Smooth muscle cell (in vitro differentiated cells): ENCODE results near the gene MRPS11. TPM values are rescaled to one million over a fixed set of nuclear protein-coding genes. Genes with fewer than 3 reads are reported as not detected.

Experiments used
- DNase-seq: peaks from one replicate; lab custom pipeline; 2025; ENCODE audit not compliant: unreplicated experiment; lab: John Stamatoyannopoulos, UW
- H2AFZ ChIP-seq: fragments of 200-600 bp; sonication (generic); 2 replicates; pipeline ENCODE4 v1.6.0; 2016; ENCODE audit warnings: antibody characterized with exemption, low read depth, mild to moderate bottlenecking
- H3F3A ChIP-seq: fragments of 200-600 bp; sonication (generic); 2 replicates; pipeline ENCODE4 v1.6.0; 2017; ENCODE audit warnings: antibody characterized with exemption, low read depth
- H3K27ac ChIP-seq: fragments of 200-600 bp; sonication (generic); 2 replicates; pipeline ENCODE4 v1.5.1; 2016; ENCODE audit warnings: low read depth, mild to moderate bottlenecking
- H3K27me3 ChIP-seq: fragments of 200-600 bp; sonication (generic); 2 replicates; pipeline ENCODE4 v1.6.1; 2016; ENCODE audit warnings: low read depth, mild to moderate bottlenecking
- H3K36me3 ChIP-seq: fragments of 200-600 bp; sonication (generic); 2 replicates; pipeline ENCODE4 v1.5.1; 2016; ENCODE audit warnings: low read depth
- H3K4me1 ChIP-seq: fragments of 200-600 bp; sonication (generic); 2 replicates; pipeline ENCODE4 v1.5.1; 2016; ENCODE audit warnings: low read depth
- H3K4me2 ChIP-seq: fragments of 200-600 bp; sonication (generic); 2 replicates; pipeline ENCODE4 v1.6.0; 2016; ENCODE audit warnings: mild to moderate bottlenecking
- H3K4me3 ChIP-seq: fragments of 200-600 bp; sonication (generic); 2 replicates; pipeline ENCODE4 v1.5.1; 2016; ENCODE audit warnings: mild to moderate bottlenecking
- H3K79me2 ChIP-seq: fragments of 200-600 bp; sonication (generic); 2 replicates; pipeline ENCODE4 v1.6.0; 2016; ENCODE audit warnings: low read depth, mild to moderate bottlenecking
- H3K9ac ChIP-seq: fragments of 200-600 bp; sonication (generic); 2 replicates; pipeline ENCODE4 v1.6.0; 2016; ENCODE audit warnings: low read depth
- H3K9me3 ChIP-seq: fragments of 200-600 bp; sonication (generic); replicated peaks from 2 replicates; pipeline ENCODE4 v1.5.1; 2016; ENCODE audit warnings: low read depth
- H4K20me1 ChIP-seq: fragments of 200-600 bp; sonication (generic); 2 replicates; pipeline ENCODE4 v1.6.0; 2016; ENCODE audit warnings: low read depth
- CTCF ChIP-seq: fragments of 200-600 bp; sonication (generic); IDR thresholded peaks from 2 replicates; pipeline ENCODE4 v1.5.1; 2017; ENCODE audit warnings: borderline replicate concordance, mild to moderate bottlenecking, antibody characterized with exemption; ENCODE audit not compliant: insufficient read depth, poor library complexity, severe bottlenecking
- WGBS: methylation state at CpG from one replicate; pipeline ENCODE4 v1.1.7; 2016; ENCODE audit warnings: low lambda C conversion rate; 5-methylcytosine and 5-hydroxymethylcytosine counted together
- polyA plus RNA-seq: library from polyadenylated mRNA; unstranded; fragments of >200 nt; fragmentation: Nextera tagmentation; extraction: Ambion mirVana; gene quantifications from 2 replicates; pipeline ENCODE4 v1.2.1, GENCODE V29; 2016
- total RNA-seq: library from RNA; depleted of rRNA; stranded (reverse); fragments of >200 nt; gene quantifications from 2 replicates; pipeline ENCODE4 v1.2.3, GENCODE V29; 2014

The MRPS11 gene
- total and polyA plus RNA-seq, 2 experiments from 2014 or later, result 39.1 to 69.1 TPM

GRCh38 chr15:88477126-88477525 lies 9.6 kb downstream of the MRPS11 start:
- Histone ChIP-seq H3K27ac (no peak overlapping the region), H3K9ac (no peak overlapping the region), H3K36me3 (no peaks in the 10 kb centered on the region), H3K4me2 (no peak overlapping the region), H3K4me1 (no peaks in the 10 kb centered on the region), H4K20me1 (no peaks in the 10 kb centered on the region), H3K27me3 (no peaks in the 10 kb centered on the region), H3K4me3 (no peak overlapping the region), H3K9me3 (no peaks in the 10 kb centered on the region), H3F3A (no peaks in the 10 kb centered on the region), H3K79me2 (no peaks in the 10 kb centered on the region), H2AFZ (no peak overlapping the region)
- no peak for DNase-seq
- no peak for TF ChIP-seq CTCF
- 95% methylated on average over 7 of the region's 7 CpGs for WGBS

GRCh38 chr15:88477904-88478303 lies 10.4 kb downstream of the MRPS11 start:
- DNase-seq, result no peak
- Histone ChIP-seq H3K4me2 (no peak overlapping the region), H3K27me3 (no peaks in the 10 kb centered on the region), H3K27ac (no peak overlapping the region), H3K9me3 (no peaks in the 10 kb centered on the region), H3K36me3 (no peaks in the 10 kb centered on the region), H3K4me1 (no peaks in the 10 kb centered on the region), H4K20me1 (no peaks in the 10 kb centered on the region), H3K9ac (no peak overlapping the region), H3K4me3 (no peak overlapping the region), H3K79me2 (no peaks in the 10 kb centered on the region), H3F3A (no peaks in the 10 kb centered on the region), H2AFZ (no peak overlapping the region)
- 95% methylated on average over 5 of the region's 5 CpGs for WGBS
- no peak for TF ChIP-seq CTCF

GRCh38 chr15:88479169-88479568 lies 11.7 kb downstream of the MRPS11 start:
- Histone ChIP-seq H3K9ac (no peak overlapping the region), H3K4me2 (no peak overlapping the region), H3K27me3 (no peaks in the 10 kb centered on the region), H3K4me3 (no peak overlapping the region), H4K20me1 (no peaks in the 10 kb centered on the region), H2AFZ (no peak overlapping the region), H3K79me2 (no peaks in the 10 kb centered on the region), H3K9me3 (no peaks in the 10 kb centered on the region), H3K4me1 (peaks cover 3% of the 10 kb centered on the region), H3K27ac (no peak overlapping the region), H3F3A (no peaks in the 10 kb centered on the region), H3K36me3 (no peaks in the 10 kb centered on the region)
- no peak for DNase-seq
- WGBS, result 72% methylated on average over 3 of the region's 3 CpGs
- no peak for TF ChIP-seq CTCF

GRCh38 chr15:88480981-88481380 lies 13.5 kb downstream of the MRPS11 start:
- H3K27ac ChIP-seq, result no peak overlapping the region

More at GRCh38 chr15:88480981-88481380, 13.5 kb downstream of the MRPS11 start:
- Histone ChIP-seq H4K20me1 (no peaks in the 10 kb centered on the region), H3K4me2 (no peak overlapping the region), H3K27me3 (no peaks in the 10 kb centered on the region), H3K79me2 (no peaks in the 10 kb centered on the region), H3K4me3 (no peak overlapping the region), H3K9ac (no peak overlapping the region), H3K4me1 (peaks cover 18% of the 10 kb centered on the region), H3K9me3 (no peaks in the 10 kb centered on the region), H2AFZ (no peak overlapping the region), H3F3A (no peaks in the 10 kb centered on the region), H3K36me3 (no peaks in the 10 kb centered on the region)
- TF ChIP-seq CTCF, result no peak
- 86% methylated on average over 8 of the region's 8 CpGs for WGBS
- DNase-seq, result no peak
